ENCODE measurements around the gene UBXN2A.

The UBXN2A gene

GRCh38 chr2:24046930-24047702 is 106.9 kb downstream of the UBXN2A start, which contains the start of gene WDCP:
Gene WDCP, minus strand, starts transcription at chr2:24047391. Its CDS starts 7,897 bp downstream, at chr2:24039494.
- DNase-seq: peak; percentile 95 to 96

- DNase-seq: no peak
These were observed 107.4 kb downstream of the UBXN2A start for GRCh38 chr2:24047703-24048033.

- DNase-seq: peak in 1 of 2 donors; percentile 3
These were observed 108.7 kb downstream of the UBXN2A start for GRCh38 chr2:24048769-24049484.

GRCh38 chr2:24049485-24050021 is 109.3 kb downstream of the UBXN2A start, which contains the start of gene FKBP1B:
Gene FKBP1B, plus strand, starts transcription at chr2:24049741. Its CDS starts 109 bp downstream, at chr2:24049850.
- peak; percentile 40 to 73 for DNase-seq

GRCh38 chr2:24050041-24050979 is 110.0 kb downstream of the UBXN2A start:
- peak in 1 of 2 donors; percentile 8 for DNase-seq

- no peak for DNase-seq
These were observed 111.6 kb downstream of the UBXN2A start for GRCh38 chr2:24051833-24052232.

GRCh38 chr2:24052951-24053350 is 112.7 kb downstream of the UBXN2A start:
- no peak for DNase-seq
